HK-2 (cell line): ENCODE data around the gene SAMD10.
A peak's percentile ranks its signal among the peaks of the same experiment; 100 is the strongest.
"Not testable (repeated sequence)": the region's sequence is repeated elsewhere in the genome, so short reads cannot be mapped to it uniquely, and the experiment has no call there.

Experiments used
- DNase-seq: peaks from one replicate; pipeline ENCODE4 v3.0.0-alpha.2; 2018; ENCODE audit not compliant: unreplicated experiment

SAMD10 gene

DNA sequence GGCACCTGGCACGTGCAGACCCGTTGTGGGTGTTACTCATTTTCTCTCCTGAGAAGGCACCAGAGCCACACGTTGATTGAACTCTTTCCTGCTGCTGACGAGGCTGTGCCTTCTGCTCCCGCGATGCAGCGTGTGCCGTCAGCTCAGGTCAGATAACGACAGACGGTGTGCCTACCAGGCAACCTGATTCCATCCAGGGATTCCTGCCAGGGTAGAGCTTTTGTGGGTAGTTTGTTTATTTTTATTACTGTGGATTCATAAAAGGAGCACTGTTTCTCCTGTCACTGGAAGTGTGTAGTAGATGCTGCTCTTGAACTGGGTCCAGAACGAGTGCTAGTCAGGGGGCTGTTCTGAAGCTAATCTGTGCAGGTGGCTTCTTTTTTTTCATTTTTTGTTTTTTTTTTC lies 22.2 kb upstream of the SAMD10 start:
- no peak for DNase-seq

DNA sequence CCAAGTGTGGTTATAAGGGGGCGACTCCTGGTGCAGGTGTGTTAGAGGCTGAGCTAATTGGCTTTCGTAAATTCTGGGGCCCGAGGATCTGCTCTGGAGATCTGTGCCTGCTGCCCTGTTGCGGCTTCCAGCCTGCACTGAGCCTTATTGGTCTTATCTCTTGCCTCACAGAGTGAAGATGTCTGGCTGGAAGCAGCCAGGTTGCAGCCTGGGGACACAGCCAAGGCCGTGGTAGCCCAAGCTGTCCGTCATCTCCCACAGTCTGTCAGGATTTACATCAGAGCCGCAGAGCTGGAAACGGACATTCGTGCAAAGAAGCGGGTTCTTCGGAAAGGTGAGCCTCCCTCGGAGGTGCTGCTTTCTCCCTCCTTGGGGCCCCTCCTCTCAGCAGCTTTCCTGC lies 21.5 kb upstream of the SAMD10 start:
- DNase-seq: no peak

DNA sequence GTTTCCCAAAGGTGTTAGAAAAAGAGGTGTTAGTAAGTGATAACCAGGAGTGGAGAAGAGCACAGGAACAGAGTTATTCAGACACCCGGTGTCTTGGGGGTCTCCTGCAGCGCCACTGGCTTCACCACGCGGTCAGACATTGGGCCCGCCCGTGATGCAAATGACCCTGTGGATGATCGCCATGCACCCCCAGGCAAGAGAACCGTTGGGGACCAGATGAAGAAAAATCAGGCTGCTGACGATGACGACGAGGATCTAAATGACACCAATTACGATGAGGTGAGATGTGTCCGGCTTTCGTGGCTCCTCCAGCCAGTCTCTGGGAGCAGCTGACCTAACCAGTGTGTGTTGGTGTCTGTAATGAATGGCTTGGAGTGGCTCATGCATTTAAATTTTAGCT lies 3.5 kb upstream of the SAMD10 start:
- DNase-seq: no peak

DNA sequence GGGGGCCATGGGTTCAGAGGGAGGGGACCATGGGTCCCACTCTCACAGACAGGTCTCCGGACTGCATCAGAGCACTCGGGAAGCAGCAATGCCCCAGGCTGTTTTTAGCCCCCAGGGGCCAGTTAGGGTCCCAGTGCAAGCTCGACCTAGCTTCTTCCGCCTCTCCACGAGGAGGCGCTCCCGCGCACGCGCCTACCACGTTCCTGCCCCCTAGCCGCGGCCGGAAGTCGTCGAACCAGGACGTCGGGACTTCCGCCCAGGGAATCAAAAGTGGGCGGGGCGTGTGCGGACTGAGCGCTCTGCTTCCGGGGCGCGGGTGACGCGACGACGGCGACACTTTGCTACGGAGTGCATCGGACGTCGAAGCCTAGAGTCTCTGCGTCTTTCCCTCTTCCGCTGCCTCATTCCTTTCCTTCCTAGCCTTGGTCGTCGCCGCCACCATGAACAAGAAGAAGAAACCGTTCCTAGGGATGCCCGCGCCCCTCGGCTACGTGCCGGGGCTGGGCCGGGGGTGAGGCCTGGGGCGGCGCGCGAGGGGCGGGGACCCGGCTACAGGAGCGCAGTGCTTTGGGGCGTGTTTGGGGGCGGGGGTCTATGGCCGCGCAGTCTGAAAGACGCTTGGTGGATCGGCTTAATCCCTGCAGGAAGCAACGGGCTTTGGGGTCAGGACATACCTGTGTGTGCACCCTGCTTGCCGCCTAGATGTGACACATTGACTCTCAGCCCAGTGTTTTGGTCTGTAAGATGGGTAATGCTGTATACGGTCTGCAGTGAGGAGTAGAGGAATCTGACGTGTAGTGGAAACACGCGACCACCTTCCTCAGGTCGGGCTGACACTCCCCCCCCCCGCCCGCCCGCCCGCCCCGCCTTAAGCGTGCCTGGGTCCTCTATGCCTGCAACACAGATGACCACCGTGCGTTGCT lies 1.6 kb upstream of the SAMD10 start, which contains the start of gene PRPF6:
Gene PRPF6, plus strand, starts transcription at position 327 of the 923 bp plus-strand sequence. Its CDS starts 114 bp downstream, at position 441.
- DNase-seq: peak; percentile 96

DNA sequence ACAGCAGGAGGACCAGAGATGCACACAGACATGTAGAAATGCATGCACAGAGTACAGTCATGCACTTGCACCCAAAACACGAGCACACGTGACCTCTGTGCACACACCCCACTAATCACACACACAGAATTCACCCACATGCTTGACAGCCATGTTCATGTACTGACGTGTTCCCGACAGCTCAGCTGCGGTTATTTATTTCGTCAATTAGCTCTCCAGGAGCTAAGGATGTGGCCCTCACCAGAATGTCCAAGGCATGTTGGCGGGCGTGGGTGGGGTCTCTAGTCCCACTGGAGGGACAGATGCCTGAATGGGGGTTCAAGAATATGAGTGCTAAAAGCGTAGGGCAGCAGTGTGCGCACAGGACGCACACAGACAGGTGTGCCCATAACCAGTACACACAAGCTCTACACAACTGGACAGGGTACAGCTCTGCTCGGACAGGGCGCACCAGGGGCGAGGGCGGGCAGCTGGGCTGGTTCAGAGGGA lies 919 bp upstream of the SAMD10 start:
- DNase-seq: no peak

DNA sequence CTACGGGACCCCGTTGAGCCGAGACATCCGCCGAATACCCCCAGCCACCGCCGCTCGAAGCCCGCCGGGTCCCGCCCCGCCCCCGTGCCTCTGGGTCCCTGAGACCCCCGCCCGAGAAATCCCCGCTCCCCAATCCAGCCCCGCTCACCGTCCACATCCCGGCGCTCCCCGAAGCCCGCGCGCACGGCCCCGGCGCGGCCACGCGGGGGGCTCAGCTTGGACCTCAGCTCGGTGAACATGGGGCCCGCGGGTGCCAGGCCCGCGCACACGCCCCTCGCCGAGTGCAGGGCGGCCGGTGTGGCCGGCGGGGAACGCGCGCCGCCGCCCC lies 249 bp downstream of the SAMD10 start:
- DNase-seq: no peak

DNA sequence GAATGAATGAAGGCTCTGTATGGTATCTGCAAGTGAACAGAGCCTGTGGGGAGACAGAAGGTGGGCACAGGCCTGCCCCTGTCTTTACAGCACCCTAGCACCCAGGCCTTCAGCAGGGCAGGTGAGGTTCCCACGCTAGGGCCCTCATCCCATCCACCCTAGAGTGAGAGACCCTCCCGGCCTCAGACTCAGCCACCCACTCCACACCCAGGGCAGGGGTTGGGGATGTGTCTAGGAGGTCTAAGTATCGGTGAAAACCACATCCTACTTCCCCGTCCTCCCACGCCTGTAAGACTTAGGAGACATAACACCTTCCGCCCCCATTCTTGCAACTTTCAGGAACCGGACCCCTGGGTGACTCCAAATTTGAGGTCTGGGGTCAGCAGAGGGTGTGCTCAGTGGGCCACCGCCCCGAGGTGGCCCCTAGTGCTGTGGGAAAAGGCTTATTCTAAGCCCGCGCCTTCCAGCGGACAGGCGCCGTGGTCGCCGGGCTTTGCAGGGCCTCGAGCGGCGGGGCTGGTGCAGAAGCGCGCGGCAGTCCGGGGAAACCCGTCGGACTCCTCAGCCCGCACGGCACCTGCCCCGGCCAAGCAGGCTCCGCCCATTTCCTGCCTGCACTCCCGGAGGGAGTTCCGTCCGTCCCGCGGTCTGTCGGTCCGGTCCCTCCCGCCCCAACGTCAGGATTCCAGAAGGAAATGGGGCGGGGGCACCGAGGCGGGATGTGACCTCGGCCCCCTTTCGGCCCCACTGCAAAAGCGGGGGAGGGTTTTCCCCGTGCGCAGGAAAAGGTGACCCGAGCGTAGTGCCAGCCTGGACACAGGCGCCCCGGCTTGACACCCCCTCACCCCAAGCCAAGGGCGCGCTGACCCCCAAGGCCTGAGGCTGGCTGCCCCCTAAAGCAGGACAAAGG lies 868 bp downstream of the SAMD10 start:
- DNase-seq: peak; percentile 87

DNA sequence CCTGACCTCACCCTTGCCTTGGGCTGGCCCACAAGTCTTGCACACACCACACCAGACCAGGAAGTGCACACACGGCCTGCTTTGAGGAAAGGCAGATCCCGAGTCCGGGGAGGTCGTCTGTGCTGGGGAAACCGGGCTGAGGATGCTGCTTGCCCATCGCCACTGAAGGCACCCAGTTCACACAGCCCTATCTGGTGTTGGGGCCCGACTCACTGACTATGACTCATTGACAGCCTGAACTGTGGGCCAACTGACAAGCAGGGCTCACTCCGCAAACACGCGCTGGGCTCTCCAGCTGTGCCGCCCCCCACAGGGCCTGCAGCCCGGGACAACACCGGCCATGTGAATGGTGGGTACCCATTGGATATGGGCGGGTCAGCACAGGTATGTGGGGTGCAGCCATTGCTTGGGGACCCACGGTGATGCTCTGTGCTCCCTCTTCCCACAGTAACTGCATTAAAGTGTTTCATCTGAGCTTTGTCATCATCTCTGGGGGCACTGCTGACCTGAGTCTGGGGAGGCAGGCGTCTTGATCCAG lies 1.6 kb downstream of the SAMD10 start:
- peak; percentile 83 for DNase-seq

DNA sequence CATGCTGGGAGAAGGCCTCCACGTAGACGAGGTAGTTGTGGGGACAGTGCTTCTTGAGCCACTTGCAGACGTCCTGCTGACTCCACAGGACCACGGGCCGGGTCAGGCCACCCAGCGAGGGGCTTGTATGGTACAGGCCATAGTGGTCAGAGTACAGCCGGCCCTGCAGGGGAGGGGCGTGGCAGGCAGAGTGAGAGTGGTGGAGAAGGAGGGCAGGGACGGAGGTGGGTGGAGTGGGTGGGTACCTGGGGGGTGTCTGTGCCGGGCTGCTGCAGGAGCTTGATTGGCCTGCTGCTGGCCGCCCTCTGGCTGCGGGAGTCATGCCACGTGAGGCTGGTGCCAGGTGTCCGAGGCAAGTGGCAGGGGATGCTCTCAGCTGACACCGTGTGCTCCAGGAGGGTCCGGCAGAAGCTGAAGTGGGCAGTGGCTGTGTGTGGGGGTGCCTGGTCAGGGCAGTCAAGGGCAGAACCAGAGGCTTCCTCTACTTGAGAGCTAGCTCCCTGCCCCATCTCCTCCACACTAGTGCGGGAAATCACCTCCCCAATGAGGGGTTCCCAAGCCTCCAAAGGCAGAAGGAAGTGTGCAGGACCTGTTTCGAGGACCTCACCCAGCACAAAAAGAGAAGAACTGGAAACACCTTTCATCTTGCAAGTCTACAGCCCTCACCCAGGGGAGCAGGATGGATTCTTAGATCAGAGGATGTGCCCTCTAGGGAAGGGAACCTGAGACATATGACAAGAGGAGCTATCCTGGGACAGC lies 2.3 kb downstream of the SAMD10 start:
- DNase-seq: no peak

DNA sequence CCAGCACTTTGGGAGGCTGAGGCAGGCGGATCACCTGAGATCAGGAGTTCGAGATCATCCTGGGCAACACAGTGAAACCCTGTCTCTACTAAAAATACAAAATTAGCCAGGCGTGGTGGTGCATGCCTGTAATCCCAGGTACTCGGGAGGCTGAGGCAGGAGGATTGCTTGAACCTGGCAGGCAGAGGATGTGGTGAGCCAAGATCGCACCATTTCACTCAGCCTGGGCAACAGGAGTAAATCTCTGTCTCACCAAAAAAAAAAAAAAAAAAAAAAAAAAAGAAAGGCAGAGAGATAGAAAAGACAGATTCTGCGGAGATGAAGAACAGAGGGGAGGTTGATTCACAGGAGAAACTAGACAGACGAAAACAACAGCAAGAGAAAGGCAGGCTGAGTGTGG lies 2.9 kb downstream of the SAMD10 start:
- DNase-seq: not testable (repeated sequence)

DNA sequence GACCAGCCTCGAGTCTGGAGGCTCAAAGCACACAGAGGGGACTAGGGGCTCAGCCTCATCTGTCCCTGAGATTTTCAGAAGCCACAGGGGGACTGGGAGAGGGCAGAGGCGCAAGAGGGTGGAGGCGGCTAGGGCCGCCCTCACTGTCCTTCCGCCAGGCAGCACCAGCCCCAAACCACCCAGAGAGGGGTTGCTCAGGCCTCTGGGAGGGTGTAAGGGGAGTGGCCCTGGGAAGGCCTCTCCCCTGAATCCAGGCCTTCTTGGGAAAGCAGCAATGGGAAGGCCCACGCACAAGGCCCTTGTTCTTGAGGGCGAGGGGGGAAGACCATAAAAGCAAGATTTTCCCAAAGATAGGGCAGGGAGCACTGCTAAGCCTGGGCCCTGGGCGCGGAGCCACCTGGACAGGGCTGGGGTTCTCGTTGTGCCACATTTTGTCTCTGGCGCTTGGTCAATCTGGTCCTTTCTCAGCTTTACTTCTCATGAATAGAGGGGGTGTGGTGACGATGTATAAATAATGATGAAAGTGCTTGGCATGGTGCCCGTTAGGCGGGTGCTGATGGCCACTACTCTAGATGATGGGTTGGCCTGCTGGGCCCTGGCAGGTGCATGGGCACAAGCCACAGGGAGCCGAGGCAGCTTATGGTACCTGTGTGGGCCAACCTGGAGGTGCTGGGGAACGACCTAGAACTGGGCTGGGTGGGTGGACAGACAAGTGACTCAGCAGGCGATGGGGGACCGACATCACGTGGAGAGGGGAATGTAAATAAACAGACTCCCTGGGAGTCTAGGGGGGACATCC lies 4.8 kb downstream of the SAMD10 start:
- DNase-seq: no peak

DNA sequence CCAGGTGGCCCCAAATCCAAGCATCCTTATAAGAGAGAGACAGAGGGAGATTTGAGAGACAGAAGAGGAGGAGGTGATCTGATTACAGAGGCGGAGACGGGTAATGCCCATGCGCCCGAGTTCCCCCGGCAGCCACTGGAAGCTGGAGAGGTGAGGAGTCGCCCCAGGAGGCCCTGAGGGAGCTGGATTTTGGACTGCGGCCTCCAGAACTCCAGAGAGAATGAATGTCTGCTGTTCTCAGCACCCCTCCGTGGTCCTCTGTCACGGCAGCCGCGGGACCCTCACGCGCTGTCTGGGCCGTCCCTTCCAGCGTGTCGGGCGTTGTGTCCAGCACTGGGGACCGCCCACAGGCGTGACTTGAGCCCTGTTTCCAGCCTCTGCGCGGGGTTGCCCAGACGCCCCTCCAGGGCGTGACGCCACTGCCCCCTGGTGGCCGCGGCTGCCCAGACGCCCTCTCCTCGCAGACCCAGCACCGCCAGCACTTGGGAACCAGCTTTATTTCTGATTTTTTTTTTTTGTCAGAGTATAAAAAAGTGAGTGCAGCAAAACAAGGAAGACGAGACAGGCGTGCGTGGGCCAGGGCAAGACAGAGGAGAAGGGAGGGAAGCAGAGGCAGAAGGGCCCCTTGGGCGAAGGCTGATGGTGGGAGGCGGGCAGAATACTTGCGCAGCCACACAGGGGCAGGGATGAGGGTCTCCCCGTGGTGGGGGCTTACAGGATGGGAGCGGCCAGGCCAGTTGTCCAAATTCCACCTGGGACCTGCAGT lies 5.6 kb downstream of the SAMD10 start:
- DNase-seq: peak; percentile 75

DNA sequence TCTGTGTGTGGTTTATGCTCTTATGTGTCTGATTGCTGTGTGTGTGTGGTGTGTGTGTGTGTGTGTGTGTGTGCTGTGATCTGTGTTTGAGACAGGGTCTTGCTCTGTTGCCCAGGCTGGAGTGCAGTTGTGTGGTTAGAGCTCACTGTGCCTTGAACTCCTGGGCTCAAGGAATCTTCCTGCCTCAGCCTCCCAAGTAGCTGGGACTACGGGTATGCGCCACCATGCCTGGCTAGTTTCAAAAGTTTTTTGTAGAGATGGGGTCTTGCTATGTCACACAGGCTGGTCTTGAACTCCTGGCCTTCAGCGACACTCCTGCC lies 6.3 kb downstream of the SAMD10 start:
- DNase-seq: no peak

DNA sequence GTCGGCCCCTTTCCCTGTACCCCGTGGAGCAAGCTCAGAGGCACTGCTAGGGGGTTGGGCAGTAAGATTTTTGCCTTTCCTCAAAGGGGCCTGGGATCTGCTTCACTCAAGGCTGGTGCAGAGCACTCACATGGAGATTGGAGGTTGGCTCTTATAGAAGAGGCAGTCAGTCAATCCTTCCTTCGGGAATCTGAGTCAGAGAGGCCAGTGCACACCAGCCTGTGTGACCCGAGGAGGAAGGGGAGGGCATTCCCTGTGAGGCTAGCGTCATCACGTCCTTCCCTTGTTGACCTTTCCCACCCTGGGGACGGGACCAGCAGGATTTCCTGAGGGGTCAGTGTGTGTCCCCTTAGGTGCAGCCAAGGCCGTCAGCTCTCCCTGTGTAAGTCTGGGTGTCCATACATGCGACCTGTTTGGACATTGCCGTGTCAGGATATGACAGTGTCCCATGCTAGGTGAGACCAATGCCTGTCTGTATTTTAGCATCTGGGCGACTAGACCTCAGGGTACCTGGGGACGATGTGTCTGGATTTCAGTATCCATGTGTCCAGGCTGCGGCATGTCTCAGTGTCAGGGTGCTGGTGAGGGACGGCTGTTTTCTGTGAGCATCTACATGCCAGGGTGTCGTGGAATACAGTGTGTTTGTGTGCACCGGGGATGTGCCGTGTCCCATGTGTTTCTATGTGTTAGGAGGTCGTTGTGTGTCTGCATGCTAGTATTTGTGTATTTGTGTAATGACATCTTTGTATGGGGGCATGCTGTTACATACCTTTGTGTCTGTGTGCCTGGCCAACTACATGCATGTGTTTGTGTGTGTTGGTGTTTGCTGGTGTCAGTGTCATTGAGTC lies 6.9 kb downstream of the SAMD10 start:
- no peak for DNase-seq

DNA sequence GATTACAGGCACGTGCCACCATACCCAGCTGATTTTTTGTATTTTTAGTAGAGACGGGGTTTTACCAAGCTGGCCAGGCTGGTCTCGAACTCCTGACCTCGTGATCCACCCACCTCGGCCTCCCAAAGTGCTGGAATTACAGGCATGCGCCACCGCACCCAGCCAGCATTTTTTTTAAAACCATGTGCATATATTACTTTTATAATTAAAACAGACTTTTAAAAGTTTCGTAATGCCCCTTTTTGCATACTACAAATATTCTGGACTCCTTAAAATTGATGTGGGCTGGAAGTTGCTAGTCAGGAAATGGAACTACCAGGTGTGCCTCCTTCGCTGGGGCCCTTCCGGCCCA lies 7.5 kb downstream of the SAMD10 start:
- DNase-seq: not testable (repeated sequence)

DNA sequence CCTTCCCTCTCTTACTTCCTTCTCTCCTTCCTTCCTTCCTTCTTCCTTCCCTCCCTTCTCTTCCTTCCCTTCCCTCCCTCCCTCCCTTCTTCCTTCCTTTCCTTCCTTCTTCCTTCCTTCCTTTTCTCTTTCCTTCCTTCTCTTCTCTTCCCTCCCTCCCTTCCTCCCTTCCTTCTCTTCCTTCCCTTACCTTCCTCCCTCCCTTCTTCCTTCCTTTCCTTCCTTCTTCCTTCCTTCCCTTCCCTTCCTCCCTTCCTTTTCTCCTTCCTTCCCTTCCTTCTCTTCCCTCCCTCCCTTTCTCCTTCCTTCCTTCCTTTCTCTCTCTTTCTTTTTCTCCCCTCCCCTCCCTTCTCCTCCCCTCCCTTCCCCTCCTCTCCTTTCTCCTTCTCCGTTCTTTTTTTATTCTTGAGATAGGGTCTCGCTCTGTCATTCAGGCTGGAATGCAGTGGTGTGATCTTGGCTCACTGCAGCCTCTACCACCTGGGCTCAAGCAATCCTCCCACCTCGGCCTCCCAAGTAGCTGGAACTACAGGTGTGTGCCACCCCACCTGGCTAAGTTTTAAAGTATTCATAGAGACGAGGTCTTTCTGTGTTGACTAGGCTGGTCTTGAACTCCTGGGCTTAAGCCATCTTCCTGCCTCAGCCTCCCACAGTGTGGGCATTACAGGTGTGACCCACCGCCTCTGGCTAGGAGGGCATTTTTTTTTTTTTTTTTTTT lies 8.6 kb downstream of the SAMD10 start:
- DNase-seq: no peak

DNA sequence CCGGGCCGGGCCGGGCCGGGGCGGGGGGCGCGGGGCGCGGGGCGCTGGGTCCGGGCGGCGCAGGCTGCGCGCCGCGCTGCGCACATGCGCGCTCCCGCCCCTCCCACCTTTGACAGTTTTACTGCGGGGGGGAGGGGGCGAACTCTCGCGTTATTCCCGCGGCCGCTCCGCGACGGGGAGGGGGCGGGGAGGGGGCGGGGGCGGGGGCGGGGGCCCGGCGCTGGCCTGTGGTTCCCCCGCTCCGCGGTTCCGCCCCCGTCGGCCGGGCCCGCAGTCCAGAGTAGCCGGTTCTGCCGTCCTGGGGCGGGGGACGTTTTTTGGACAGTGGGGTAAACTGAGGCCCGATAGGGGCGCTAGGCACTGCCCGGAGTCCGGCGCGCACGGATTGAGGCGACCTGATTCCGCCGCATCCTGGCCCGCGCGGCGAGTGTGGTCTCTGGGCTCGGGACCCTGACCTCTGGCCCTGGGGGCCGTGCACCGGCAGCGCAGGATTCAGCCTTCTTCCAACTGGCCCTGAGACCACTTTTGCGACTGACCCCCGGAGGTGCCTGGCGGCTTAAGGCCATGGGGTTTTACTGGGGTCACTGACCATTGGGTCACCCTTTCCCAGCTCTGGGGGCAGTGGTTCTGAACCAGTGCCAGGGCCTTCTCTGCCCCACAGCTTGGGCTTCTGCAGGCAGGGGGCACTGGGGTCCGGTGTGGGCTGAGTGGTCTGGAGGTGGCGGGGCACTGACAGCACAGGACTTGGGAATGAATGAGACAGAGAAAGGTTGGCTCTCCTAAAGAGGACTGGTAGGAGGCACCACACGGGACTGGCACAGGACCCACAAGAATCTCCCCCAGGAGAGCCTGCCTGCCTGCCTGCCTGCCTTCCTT lies 9.4 kb downstream of the SAMD10 start, which contains the start of gene ZNF512B:
Gene ZNF512B, minus strand, starts transcription at position 93 of the 876 bp plus-strand sequence. CDS start 1,980 bp downstream, outside the sequence.
- DNase-seq: peak; percentile 49
